ENCODE results near the gene PHACTR2. TPM values are rescaled to one million over a fixed set of nuclear protein-coding genes. Genes with fewer than 3 reads are reported as not detected.
"Not testable (repeated sequence)": the region's sequence is repeated elsewhere in the genome, so short reads cannot be mapped to it uniquely, and the experiment has no call there.

PHACTR2 gene
- total RNA-seq, 1 donor from 2014 or later: 24.5 TPM

DNA sequence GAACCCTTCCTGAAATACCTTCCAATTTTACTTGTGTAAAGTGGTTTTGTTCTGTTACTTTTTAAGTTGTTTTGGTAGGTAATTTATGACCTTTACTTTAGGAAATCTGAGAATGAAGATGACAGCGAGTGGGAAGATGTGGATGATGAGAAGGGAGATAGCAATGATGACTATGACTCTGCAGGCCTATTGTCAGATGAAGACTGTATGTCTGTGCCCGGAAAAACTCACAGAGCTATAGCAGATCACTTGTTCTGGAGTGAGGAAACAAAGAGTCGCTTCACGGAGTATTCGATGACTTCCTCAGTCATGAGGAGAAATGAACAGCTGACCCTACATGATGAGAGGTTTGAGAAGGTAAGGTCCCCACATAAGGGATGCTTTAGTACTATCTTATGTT is 179.9 kb downstream of the PHACTR2 start:
- Histone ChIP-seq H3K27me3 (ENCODE audit: control insufficient read depth, insufficient read depth, low read length) (no peaks in the 10 kb centered on the region), H3K4me3 (ENCODE audit: low read depth, low read length) (no peak overlapping the region), H3K36me3 (ENCODE audit: control insufficient read depth, insufficient read depth, low read length) (peaks cover 19% of the 10 kb centered on the region)
- DNase-seq (ENCODE audit: low read depth): no peak
- TF ChIP-seq, protein P1, sequence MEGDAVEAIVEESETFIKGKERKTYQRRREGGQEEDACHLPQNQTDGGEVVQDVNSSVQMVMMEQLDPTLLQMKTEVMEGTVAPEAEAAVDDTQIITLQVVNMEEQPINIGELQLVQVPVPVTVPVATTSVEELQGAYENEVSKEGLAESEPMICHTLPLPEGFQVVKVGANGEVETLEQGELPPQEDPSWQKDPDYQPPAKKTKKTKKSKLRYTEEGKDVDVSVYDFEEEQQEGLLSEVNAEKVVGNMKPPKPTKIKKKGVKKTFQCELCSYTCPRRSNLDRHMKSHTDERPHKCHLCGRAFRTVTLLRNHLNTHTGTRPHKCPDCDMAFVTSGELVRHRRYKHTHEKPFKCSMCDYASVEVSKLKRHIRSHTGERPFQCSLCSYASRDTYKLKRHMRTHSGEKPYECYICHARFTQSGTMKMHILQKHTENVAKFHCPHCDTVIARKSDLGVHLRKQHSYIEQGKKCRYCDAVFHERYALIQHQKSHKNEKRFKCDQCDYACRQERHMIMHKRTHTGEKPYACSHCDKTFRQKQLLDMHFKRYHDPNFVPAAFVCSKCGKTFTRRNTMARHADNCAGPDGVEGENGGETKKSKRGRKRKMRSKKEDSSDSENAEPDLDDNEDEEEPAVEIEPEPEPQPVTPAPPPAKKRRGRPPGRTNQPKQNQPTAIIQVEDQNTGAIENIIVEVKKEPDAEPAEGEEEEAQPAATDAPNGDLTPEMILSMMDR (IDR thresholded peaks at IDR 0.05; ENCODE audit: insufficient read depth, low read length, severe bottlenecking): no peak
- FAIRE-seq: no peak

DNA sequence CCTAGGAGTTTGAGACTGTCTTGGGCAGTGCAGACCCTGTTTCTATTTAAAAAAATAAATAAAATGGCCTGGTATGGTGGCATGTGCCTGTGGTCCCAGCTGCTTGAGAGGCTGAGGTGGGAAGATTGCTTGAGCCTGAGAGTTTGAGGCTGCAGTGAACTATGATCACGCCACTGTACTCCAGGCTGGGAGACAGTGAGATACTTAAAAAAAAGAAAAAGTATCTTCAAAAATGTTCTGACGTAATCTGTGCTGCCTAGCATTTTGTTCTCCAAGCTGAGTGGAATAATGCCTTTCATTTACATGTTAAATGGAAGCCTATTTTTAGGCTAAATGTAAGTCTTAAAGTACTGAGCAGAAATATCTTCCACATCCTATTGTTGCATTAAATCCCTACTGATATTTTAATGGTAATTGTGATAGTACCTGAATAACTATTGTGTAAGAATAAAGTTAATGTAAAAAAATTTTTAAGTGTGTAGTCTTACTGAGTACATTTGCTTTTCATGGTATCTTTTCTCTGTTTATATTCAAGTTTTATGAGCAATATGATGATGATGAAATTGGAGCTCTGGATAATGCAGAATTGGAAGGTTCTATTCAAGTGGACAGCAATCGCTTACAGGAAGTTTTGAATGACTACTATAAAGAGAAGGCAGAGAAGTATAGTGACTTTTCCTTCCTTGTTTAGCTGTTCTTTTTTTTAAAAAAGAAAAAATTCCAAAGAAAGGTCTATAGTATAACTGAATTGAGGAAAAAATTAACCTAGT is 182.3 kb downstream of the PHACTR2 start:
- TF ChIP-seq, protein P1 (IDR thresholded peaks at IDR 0.05; ENCODE audit: insufficient read depth, low read length, severe bottlenecking): no peak
- FAIRE-seq (no peak), DNase-seq (ENCODE audit: low read depth) (no peak)
- H3K36me3 ChIP-seq (ENCODE audit: control insufficient read depth, insufficient read depth, low read length): peaks cover 19% of the 10 kb centered on the region
- no peak overlapping the region for H3K4me3 ChIP-seq (ENCODE audit: low read depth, low read length)
- no peaks in the 10 kb centered on the region for H3K27me3 ChIP-seq (ENCODE audit: control insufficient read depth, insufficient read depth, low read length)

DNA sequence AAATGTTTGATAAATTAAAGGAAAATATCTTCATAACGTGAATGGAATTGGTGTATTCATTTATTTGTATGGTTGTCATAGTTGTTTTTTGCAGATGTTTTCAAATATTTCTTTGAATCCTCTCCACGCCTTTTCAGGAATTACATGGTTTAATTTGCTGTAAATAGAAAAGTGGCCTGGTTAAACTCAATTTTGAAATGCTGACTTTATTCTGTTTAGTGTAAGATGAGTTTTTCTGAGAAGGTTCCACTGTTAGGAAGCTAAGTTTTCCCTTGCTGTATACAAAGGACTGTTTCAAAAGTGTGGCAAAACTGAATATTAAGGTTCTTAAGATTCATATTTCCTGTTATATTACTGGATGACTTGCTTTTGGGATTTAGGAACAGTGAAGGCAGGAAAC is 186.0 kb downstream of the PHACTR2 start:
- TF ChIP-seq, protein P1 (IDR thresholded peaks at IDR 0.05; ENCODE audit: insufficient read depth, low read length, severe bottlenecking): no peak
- H3K4me3 ChIP-seq (ENCODE audit: low read depth, low read length): no peak overlapping the region
- H3K27me3 ChIP-seq (ENCODE audit: control insufficient read depth, insufficient read depth, low read length): no peaks in the 10 kb centered on the region
- no peak for FAIRE-seq
- DNase-seq (ENCODE audit: low read depth): no peak
- H3K36me3 ChIP-seq (ENCODE audit: control insufficient read depth, insufficient read depth, low read length): peaks cover 6% of the 10 kb centered on the region

DNA sequence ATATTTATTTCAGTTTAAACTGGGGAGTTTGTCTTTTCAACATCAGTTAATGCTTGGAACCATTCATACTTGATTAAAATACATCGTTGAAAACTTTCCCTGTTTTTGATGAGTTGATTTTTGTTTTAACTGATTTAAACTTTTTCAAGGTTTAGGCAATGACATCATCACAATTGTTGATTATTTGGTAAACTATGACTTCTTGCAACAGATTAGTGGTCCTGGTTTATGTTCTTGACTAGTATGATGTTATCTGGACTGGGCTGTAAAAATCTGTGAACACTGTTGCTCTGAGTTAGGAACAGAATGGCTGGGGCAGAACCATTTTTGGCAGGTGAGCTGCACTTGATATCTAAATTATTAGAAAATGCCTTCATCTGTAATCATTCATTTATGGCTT is 186.5 kb downstream of the PHACTR2 start, which contains the start of gene ZC2HC1B:
TSS of gene ZC2HC1B (plus strand) at position 241 of the 400 bp plus-strand sequence. CDS start at position 307, 66 bp downstream.
- peaks cover 4% of the 10 kb centered on the region for H3K36me3 ChIP-seq (ENCODE audit: control insufficient read depth, insufficient read depth, low read length)
- DNase-seq (ENCODE audit: low read depth) (no peak), FAIRE-seq (no peak)
- TF ChIP-seq, protein P1 (IDR thresholded peaks at IDR 0.05; ENCODE audit: insufficient read depth, low read length, severe bottlenecking): no peak
- no peak within 1 kb of the TSS for H3K4me3 ChIP-seq (ENCODE audit: low read depth, low read length)
- no peaks in the 10 kb centered on the region for H3K27me3 ChIP-seq (ENCODE audit: control insufficient read depth, insufficient read depth, low read length)

DNA sequence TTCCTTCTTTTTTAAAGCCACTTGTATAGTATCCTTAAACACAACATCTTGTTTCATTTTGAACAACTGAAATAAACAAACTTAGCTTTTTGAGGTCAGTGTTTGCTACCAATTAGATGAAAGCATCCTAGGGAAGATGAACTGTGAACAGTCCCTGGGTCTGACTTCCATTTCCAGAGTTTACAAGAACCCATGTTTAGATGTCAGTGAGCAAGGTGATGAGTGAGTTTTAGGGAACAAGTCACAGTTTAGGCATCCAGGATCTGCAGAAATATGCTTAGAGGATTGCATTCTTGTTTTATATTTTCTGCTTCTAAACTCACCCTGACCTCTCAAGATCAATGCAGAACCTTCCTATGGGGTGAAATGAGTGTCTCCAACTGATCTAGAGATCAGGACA is 189.5 kb downstream of the PHACTR2 start:
- TF ChIP-seq, protein P1 (IDR thresholded peaks at IDR 0.05; ENCODE audit: insufficient read depth, low read length, severe bottlenecking): no peak
- Histone ChIP-seq H3K4me3 (ENCODE audit: low read depth, low read length) (no peak overlapping the region), H3K27me3 (ENCODE audit: control insufficient read depth, insufficient read depth, low read length) (no peaks in the 10 kb centered on the region), H3K36me3 (ENCODE audit: control insufficient read depth, insufficient read depth, low read length) (no peaks in the 10 kb centered on the region)
- DNase-seq (ENCODE audit: low read depth) (no peak), FAIRE-seq (no peak)

DNA sequence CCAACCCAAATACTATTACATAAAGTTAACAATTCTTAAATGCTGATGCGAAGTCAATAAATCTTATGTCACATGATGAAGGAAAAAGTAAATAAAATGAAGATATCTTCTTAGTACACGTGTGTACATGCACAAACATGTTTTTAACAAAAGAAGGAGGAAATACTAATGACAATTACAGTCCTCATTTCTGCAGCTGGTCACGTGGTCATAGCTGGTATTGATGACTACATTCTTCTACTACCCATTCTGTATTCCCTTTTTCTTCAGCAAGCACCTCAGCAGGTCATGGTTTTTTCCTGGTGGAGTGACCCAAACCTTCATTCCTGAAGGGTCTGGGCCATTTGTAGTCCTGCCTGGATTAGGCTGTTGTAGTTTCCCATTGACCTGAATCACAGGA is 191.0 kb downstream of the PHACTR2 start:
- DNase-seq (ENCODE audit: low read depth): peak; percentile 15
- not testable (repeated sequence) for H3K4me3 ChIP-seq (ENCODE audit: low read depth, low read length); H3K36me3 ChIP-seq (ENCODE audit: control insufficient read depth, insufficient read depth, low read length); FAIRE-seq; H3K27me3 ChIP-seq (ENCODE audit: control insufficient read depth, insufficient read depth, low read length)

DNA sequence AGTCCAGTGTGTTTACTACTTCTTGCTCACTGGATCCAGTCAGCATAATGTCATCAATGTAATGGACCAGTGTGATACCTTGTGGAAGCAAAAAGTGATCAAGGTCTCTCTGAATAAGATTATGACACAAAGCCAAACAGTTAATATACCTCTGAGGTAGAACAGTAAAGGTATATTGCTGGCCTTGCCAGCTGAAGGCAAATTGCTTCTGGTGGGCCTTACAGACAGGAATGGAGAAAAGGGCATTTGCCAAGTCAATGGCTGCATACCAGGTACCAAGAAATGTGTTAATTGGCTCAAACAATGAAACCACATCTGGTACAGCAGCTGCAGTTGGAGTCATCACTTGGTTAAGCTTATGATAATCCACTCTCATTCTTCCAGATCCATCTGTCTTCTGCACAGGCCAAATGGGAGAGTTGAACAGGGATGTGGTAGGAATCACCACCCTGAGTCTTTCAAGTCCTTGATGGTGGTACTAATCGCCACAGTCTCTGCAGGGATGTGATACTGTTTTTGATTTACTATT is 193.5 kb downstream of the PHACTR2 start:
- FAIRE-seq; H3K36me3 ChIP-seq (ENCODE audit: control insufficient read depth, insufficient read depth, low read length); DNase-seq (ENCODE audit: low read depth); H3K4me3 ChIP-seq (ENCODE audit: low read depth, low read length); H3K27me3 ChIP-seq (ENCODE audit: control insufficient read depth, insufficient read depth, low read length): not testable (repeated sequence)
